Colonic mucosa (tissue), 4 donors: Measurements from ENCODE around the gene TAGLN2. TPM values are rescaled to one million over a fixed set of nuclear protein-coding genes. Genes with fewer than 3 reads are reported as not detected.

Source experiments
- DNase-seq: peaks from one replicate; pipeline ENCODE4 v3.0.0-alpha.2; 2020
- H3K27ac ChIP-seq: fragments of 200-600 bp; one replicate; pipeline ENCODE4 v1.8.0; 2021
- H3K27me3 ChIP-seq: fragments of 200-600 bp; one replicate; pipeline ENCODE4 v1.8.0; 2021
- H3K36me3 ChIP-seq: fragments of 200-600 bp; one replicate; pipeline ENCODE4 v1.8.0; 2021
- H3K4me1 ChIP-seq: fragments of 200-600 bp; one replicate; pipeline ENCODE4 v1.8.0; 2021; ENCODE audit warnings: mild to moderate bottlenecking
- H3K4me3 ChIP-seq: fragments of 200-600 bp; one replicate; pipeline ENCODE4 v1.8.0; 2021
- H3K9ac ChIP-seq, 2 donors: one replicate each; pipeline ENCODE4 v1.7.0; 2013; ENCODE audit warnings: control low read depth in 2 of 2, low read depth in 2 of 2, low read length in 2 of 2
- H3K9me3 ChIP-seq: fragments of 200-600 bp; one replicate; pipeline ENCODE4 v1.8.0; 2021
- intact Hi-C: fragments of 100-400 bp; cut with DNase I; formaldehyde crosslinking; loops from one replicate; pipeline ENCODE4 v1.14.1; 2022
- total RNA-seq, 2 donors: library from RNA; stranded (reverse); fragmentation: NEBNext Ultra II Directional in 1 of 2; extraction: Animal tissue kit (Norgen Biotek cat#: 25700) in 1 of 2; gene quantifications; one replicate each; pipeline ENCODE4 v1.2.1, GENCODE V29; 2021
- TF ChIP-seq, protein P1 (sequence below): fragments of 200-600 bp; IDR thresholded peaks from one replicate; pipeline ENCODE4 v1.8.0; 2022; ENCODE audit warnings: antibody characterized with exemption, mild to moderate bottlenecking
- donor health status: healthy.
- donor health status: DM: no; HTN: no; CAD: no.
- donor health status: DM: no; HTN: no; CAD: no.

TAGLN2 gene
- total RNA-seq, 2 donors from 2014 or later = 354 to 515 TPM

GRCh38 chr1:159936273-159936904 is 11.1 kb upstream of the TAGLN2 start:
- peak; percentile 94 for DNase-seq
- no peak overlapping the region for H3K4me3 ChIP-seq
- no peaks in the 10 kb centered on the region for H3K9me3 ChIP-seq
- H3K27me3 ChIP-seq = no peaks in the 10 kb centered on the region
- no peak overlapping the region for H3K27ac ChIP-seq
- H3K36me3 ChIP-seq = no peaks in the 10 kb centered on the region
- TF ChIP-seq, protein P1, sequence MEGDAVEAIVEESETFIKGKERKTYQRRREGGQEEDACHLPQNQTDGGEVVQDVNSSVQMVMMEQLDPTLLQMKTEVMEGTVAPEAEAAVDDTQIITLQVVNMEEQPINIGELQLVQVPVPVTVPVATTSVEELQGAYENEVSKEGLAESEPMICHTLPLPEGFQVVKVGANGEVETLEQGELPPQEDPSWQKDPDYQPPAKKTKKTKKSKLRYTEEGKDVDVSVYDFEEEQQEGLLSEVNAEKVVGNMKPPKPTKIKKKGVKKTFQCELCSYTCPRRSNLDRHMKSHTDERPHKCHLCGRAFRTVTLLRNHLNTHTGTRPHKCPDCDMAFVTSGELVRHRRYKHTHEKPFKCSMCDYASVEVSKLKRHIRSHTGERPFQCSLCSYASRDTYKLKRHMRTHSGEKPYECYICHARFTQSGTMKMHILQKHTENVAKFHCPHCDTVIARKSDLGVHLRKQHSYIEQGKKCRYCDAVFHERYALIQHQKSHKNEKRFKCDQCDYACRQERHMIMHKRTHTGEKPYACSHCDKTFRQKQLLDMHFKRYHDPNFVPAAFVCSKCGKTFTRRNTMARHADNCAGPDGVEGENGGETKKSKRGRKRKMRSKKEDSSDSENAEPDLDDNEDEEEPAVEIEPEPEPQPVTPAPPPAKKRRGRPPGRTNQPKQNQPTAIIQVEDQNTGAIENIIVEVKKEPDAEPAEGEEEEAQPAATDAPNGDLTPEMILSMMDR = peak; percentile 97
- H3K4me1 ChIP-seq = peaks cover 32% of the 10 kb centered on the region
- peak overlapping the region; percentile 55 to 66 for H3K9ac ChIP-seq
- intact Hi-C loops = loop anchor here (5.0 kb wide), 1 partner anchor 44 kb away; no protein-coding TSS in a partner anchor

GRCh38 chr1:159935719-159936272 is 10.5 kb upstream of the TAGLN2 start:
- TF ChIP-seq, protein P1 = no peak
- Histone ChIP-seq H3K36me3 (no peaks in the 10 kb centered on the region), H3K4me1 (peaks cover 32% of the 10 kb centered on the region), H3K9ac (no peak overlapping the region), H3K27ac (no peak overlapping the region), H3K27me3 (no peaks in the 10 kb centered on the region), H3K4me3 (no peak overlapping the region), H3K9me3 (no peaks in the 10 kb centered on the region)
- intact Hi-C loops = loop anchor here (1.0 to 5.0 kb wide), 2 partner anchors 43 to 71 kb away; no protein-coding TSS in a partner anchor
- no peak for DNase-seq

GRCh38 chr1:159935305-159935704 is 10.0 kb upstream of the TAGLN2 start:
- TF ChIP-seq, protein P1 = no peak
- Histone ChIP-seq H3K9me3 (no peaks in the 10 kb centered on the region), H3K27me3 (no peaks in the 10 kb centered on the region), H3K4me3 (no peak overlapping the region), H3K9ac (no peak overlapping the region), H3K4me1 (peaks cover 32% of the 10 kb centered on the region), H3K27ac (no peak overlapping the region), H3K36me3 (no peaks in the 10 kb centered on the region)
- no peak for DNase-seq
- intact Hi-C loops = loop anchor here (1.0 to 5.0 kb wide), 2 partner anchors 43 to 71 kb away; no protein-coding TSS in a partner anchor

DNA sequence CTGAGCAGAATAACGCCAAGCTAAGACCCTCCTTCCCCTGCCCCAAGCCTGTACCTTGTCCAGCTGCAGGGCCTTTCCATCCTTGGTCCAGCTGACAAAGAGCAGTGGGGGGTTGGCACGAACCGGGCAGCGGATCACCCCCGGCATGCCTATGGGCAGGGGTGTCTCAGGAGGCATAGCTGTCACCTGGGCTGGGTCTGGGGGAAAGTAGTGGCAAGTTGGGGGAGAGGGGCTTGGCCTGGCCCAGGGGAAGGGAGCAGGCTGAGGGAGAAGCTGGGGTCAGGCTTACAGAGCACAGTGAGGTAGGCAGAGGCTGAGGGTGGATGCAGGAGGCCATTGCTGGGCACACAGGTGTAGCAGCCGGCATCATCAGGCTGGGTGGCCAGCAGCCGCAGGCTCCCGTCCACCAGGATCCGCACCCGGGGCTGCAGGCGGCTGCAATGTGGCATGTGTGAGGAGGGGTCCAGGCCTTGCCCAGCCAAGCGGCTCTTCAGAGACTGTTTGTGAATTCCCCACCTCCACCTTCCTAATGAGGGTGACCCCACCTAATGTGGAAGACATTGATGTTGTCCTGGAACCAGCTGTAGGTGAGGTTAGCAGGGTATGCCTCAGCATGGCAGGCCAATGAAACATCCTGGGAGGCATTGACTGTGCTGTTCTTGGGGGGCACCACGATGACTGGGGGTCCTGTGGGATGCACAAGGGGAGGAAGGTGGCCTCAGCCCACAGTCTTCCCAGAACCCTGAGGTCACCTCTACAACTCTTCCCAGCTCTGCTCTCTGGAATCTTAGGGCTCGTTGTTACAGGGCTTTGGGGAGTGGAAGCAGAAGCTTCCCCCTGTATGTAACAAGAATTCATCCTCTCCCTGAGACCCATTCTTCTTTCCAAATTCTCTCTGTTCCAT is 9.1 kb upstream of the TAGLN2 start:
- no peaks in the 10 kb centered on the region for H3K36me3 ChIP-seq
- DNase-seq = no peak
- no peak overlapping the region for H3K4me3 ChIP-seq
- H3K9ac ChIP-seq = peak overlapping the region in 1 of 2 donors; percentile 12
- H3K9me3 ChIP-seq = no peaks in the 10 kb centered on the region
- H3K27me3 ChIP-seq = no peaks in the 10 kb centered on the region
- TF ChIP-seq, protein P1 = no peak
- no peak overlapping the region for H3K27ac ChIP-seq
- H3K4me1 ChIP-seq = peaks cover 31% of the 10 kb centered on the region
- intact Hi-C loops = loop anchor here (1.0 to 5.0 kb wide), 2 partner anchors 42 to 72 kb away; no protein-coding TSS in a partner anchor

GRCh38 chr1:159933347-159933746 is 8.0 kb upstream of the TAGLN2 start:
- Histone ChIP-seq H3K9ac (no peak overlapping the region), H3K27me3 (no peaks in the 10 kb centered on the region), H3K27ac (no peak overlapping the region), H3K9me3 (no peaks in the 10 kb centered on the region), H3K4me3 (no peak overlapping the region), H3K36me3 (no peaks in the 10 kb centered on the region), H3K4me1 (peaks cover 23% of the 10 kb centered on the region)
- TF ChIP-seq, protein P1 = no peak
- no peak for DNase-seq
- intact Hi-C loops = no loop called here
